Measurements from ENCODE around the gene SLC66A2.

SLC66A2 gene

DNA sequence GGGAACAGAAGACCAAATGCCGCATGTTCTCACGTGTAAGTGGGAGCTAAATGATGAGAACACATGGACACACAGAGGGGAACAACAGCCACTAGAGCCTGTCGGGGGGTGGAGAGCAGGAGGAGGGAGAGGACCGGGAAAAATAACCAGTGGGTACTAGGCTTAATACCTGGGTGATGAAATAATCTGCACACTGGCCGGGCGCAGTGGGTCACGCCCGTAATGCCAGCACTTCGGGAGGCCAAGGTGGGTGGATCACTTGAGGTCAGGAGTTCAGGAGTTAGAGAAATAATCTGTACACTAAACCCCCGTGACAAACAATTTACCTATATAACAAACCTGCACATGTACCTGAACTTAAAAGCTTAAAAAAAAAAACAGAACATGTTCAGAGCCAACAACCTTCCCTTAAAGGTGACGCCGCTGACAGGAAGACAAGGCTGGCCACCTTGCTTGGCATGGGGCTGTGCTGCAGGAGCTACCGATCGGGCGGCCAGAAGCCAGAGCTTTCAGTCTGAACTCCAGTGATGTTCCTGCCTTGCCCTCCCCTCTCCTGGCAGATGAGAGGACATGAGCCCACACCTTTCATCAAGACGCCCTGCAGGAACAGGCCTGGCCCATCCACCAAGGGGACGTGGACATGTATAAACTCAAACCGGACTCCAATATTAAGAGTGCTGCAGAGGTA, 11.2 kb downstream of the SLC66A2 start:
- no peak for DNase-seq (ENCODE audit: low read depth)
- TF ChIP-seq, protein P1, sequence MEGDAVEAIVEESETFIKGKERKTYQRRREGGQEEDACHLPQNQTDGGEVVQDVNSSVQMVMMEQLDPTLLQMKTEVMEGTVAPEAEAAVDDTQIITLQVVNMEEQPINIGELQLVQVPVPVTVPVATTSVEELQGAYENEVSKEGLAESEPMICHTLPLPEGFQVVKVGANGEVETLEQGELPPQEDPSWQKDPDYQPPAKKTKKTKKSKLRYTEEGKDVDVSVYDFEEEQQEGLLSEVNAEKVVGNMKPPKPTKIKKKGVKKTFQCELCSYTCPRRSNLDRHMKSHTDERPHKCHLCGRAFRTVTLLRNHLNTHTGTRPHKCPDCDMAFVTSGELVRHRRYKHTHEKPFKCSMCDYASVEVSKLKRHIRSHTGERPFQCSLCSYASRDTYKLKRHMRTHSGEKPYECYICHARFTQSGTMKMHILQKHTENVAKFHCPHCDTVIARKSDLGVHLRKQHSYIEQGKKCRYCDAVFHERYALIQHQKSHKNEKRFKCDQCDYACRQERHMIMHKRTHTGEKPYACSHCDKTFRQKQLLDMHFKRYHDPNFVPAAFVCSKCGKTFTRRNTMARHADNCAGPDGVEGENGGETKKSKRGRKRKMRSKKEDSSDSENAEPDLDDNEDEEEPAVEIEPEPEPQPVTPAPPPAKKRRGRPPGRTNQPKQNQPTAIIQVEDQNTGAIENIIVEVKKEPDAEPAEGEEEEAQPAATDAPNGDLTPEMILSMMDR (IDR thresholded peaks at IDR 0.05; ENCODE audit: control insufficient read depth, extremely low read depth, insufficient read depth) = no peak
- H3K4me3 ChIP-seq (ENCODE audit: low read depth, low read length) = no peak overlapping the region

DNA sequence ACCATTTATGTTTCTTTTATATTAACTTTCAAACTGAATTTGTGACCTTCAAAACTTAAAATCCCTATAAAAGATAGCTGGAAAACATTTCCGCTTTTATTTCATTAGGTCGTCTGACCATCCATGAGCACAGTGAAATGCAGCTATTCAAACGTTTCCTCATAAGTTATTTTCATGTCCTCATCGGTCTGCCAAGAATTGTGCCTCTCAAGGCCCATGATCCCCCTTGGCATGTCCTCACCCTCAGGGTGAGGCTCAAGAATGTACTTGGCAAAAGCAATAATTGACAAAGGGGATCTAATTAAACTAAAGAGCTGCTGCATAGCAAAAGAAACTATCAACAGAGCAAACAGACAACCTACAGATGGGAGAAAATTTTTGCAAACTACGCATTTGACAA, 12.4 kb downstream of the SLC66A2 start:
- H3K4me3 ChIP-seq (ENCODE audit: low read depth, low read length) = no peak overlapping the region
- DNase-seq (ENCODE audit: low read depth) = no peak
- TF ChIP-seq, protein P1 (IDR thresholded peaks at IDR 0.05; ENCODE audit: control insufficient read depth, extremely low read depth, insufficient read depth) = no peak

DNA sequence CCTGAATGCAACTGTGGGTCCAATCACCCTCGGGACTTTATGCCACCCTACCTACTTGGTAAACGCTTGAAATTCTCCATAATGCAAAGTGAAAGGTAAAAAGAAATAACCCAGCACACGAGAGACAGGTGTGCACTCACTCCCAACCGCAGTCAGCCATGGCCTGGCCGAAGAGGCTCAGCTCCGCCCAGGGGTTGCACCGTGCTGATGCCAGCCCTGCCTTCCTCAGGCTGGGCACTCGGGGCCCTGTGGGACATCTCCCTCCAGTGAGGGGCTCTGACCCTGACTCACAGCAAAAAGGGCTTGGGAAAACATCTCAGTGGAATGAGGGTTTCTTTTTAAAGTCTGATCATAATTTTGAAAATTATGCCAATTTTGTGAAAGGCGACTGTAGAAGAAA, 13.3 kb downstream of the SLC66A2 start:
- DNase-seq (ENCODE audit: low read depth) = no peak
- no peak overlapping the region for H3K4me3 ChIP-seq (ENCODE audit: low read depth, low read length)
- TF ChIP-seq, protein P1 (IDR thresholded peaks at IDR 0.05; ENCODE audit: control insufficient read depth, extremely low read depth, insufficient read depth) = no peak

DNA sequence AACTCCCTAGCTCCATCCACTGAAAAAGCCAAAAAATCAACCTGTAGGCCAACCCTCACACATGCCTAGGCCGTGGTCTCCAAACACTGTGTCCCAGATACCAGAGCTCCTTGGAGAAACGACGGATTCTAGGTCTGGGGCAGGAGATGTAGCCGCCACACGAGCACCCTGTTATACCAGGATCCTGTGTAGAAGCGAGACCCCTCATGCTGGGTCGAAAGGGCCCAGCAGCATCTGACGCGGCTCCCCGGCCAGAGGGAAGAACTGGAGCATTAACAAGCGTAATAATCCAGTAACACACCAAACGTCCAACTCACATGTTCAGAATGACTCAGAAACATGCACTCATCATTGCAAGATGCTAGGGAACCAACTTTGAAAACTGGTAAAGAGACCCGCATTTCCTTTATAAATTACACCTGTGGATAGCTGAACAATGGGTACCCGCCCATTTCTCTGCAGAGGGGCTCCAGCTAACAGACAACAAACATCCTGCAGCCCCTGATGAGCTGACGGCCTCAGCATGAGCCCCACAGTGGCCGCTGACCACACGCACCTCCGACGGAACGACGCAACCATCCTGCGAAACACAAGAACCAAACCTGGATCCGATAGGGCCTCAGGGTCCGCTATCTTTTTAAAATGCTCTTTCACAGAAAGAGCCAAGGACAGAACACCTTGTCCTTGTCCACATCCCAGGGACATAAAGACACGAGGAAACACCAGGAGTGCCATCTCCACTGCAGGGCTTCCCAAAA, 14.2 kb downstream of the SLC66A2 start:
- DNase-seq (ENCODE audit: low read depth) = no peak
- no peak overlapping the region for H3K4me3 ChIP-seq (ENCODE audit: low read depth, low read length)
- TF ChIP-seq, protein P1 (IDR thresholded peaks at IDR 0.05; ENCODE audit: control insufficient read depth, extremely low read depth, insufficient read depth) = no peak

DNA sequence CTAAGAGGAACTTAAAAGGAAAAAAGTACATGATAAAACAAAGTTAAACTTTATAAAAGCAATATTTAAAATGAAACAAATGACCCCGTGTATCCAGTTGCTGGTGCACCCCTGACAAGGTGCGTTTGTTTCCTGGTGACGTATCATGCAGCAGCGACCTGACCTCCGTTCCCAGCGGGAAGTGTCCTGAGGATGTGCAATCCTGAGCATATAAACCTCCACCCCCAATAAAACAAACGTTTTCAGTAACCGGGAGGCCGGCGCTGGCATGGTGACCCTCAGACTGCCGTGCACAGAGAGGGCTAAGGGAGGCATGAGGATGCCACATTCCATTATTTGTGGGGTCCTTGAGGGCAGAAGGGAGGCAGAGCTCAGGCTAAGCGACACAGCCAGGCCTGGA, 14.8 kb downstream of the SLC66A2 start:
- H3K4me3 ChIP-seq (ENCODE audit: low read depth, low read length) = no peak overlapping the region
- TF ChIP-seq, protein P1 (IDR thresholded peaks at IDR 0.05; ENCODE audit: control insufficient read depth, extremely low read depth, insufficient read depth) = no peak
- no peak for DNase-seq (ENCODE audit: low read depth)

DNA sequence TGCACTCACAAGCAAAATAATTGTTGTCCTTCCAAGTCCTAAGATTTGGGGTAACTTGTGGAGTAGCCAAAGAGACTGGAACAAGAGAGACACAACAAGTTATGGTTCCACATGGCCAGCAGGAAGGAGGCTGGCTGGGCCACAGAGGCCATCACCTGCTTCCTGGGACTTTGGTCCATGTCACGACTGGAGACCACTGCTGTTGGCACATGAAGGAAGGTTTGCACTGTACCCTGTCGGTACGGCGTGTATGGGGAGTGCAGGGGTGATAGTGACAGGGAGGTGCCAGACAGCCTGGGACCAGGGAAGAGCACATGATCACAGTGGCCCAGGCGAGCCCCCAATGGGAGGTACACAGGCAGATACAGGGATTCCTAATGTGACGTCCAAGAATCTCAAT, 15.5 kb downstream of the SLC66A2 start:
- DNase-seq (ENCODE audit: low read depth) = no peak
- TF ChIP-seq, protein P1 (IDR thresholded peaks at IDR 0.05; ENCODE audit: control insufficient read depth, extremely low read depth, insufficient read depth) = no peak
- H3K4me3 ChIP-seq (ENCODE audit: low read depth, low read length) = no peak overlapping the region
